Measurements from ENCODE around the gene RENBP.

DNA sequence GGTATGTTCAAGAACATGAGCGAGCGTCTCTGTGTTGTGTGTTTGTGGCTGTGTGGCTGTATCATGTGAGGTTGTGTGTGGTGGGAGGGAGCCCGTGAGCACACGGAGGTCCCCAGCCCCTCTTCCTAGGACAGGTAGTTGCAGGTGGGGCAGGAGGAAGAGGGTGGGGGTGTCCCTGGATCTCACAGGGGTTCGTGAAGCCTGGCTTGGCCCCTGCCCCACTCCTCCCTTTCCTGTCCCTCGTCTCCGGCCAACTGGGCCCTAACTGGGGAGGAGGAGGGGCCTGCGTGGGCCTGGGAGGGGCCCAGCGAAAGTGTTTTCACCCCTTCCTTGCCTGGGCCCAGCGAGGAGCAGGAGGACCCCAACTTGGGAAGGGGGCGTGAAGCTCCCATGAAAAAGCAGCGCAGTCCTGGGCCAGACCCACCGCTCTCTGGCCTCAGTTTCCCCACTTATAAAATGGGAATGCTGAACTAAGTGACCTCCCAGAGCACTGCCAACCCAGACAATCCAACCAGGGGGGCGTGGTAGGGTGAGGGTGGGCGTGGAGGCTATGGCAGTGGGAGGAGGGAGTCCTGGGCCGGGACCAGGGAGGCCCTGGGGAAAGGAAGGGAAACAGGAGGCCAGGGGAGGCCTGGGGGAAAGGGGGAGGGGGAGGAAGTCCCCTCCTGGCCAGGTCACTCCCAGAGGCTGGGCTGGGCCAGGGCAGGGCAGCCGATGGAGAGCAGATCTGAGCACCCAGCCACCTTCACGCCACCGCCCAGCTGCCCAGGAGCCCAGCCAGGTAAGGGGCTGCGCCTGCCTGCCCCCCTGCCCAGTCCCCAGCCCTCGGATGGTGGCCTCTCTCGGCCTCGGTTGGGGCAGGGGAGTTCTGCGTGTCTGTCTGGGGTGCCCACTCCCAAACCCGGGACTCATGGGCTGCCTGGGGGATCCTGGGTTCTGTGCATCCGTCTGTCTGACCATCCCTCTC is 40.2 kb downstream of the RENBP start, which contains the start of gene AVPR2:
- TF ChIP-seq, protein P1, sequence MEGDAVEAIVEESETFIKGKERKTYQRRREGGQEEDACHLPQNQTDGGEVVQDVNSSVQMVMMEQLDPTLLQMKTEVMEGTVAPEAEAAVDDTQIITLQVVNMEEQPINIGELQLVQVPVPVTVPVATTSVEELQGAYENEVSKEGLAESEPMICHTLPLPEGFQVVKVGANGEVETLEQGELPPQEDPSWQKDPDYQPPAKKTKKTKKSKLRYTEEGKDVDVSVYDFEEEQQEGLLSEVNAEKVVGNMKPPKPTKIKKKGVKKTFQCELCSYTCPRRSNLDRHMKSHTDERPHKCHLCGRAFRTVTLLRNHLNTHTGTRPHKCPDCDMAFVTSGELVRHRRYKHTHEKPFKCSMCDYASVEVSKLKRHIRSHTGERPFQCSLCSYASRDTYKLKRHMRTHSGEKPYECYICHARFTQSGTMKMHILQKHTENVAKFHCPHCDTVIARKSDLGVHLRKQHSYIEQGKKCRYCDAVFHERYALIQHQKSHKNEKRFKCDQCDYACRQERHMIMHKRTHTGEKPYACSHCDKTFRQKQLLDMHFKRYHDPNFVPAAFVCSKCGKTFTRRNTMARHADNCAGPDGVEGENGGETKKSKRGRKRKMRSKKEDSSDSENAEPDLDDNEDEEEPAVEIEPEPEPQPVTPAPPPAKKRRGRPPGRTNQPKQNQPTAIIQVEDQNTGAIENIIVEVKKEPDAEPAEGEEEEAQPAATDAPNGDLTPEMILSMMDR (conservative IDR thresholded peaks at IDR 0.05) = no peak
- TF ChIP-seq ZFX (IDR thresholded peaks at IDR 0.05) = no peak
